ELF-1 (cell line): ENCODE measurements around the gene EPB41L4A.

Experiments
- DNase-seq: peaks from one replicate; pipeline ENCODE4 v3.0.0-alpha.2; 2016; ENCODE audit warnings: low read depth, low spot score

EPB41L4A gene

GRCh38 chr5:112161392-112161748 lies 257.7 kb downstream of the EPB41L4A start:
- DNase-seq: no peak

GRCh38 chr5:112160652-112161391 lies 258.3 kb downstream of the EPB41L4A start:
- DNase-seq: peak; percentile 95

- DNase-seq: no peak
These were observed 259.6 kb downstream of the EPB41L4A start for GRCh38 chr5:112159435-112159834.

- DNase-seq: no peak
These were observed 262.9 kb downstream of the EPB41L4A start for GRCh38 chr5:112156211-112156610.

DNA sequence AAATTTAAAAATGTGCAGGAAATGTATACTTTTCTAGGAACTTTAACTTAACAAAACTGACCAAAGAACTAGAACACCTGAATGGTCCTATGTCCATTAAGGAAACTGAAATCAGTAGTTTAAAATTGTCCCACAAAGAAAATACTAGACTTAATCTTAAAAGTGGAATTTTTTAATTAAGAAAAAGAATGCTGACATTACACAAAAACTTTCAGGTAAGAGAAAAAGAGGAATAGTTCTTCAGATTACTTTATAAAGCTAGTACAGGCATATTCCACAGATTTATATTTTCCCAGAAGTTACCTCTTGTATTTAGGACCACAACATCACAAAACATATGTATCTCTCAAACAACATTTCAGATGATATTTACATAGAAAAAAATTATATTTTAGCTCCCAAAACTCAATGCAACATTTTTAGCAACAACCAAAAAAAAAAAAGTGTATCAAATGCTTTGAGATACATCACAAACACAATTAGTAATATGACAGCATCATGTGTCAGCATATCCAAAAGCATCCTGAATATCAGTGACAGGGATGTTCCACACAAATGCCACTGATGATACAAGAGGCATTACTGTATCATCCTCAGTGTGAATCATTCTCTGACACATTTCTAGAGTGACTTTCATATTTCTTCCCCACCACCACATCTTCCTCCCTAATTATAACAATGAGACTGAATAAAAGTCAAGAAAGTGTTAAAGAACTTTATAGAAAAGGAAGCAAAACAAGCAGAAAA lies 264.0 kb downstream of the EPB41L4A start:
- DNase-seq: no peak

DNA sequence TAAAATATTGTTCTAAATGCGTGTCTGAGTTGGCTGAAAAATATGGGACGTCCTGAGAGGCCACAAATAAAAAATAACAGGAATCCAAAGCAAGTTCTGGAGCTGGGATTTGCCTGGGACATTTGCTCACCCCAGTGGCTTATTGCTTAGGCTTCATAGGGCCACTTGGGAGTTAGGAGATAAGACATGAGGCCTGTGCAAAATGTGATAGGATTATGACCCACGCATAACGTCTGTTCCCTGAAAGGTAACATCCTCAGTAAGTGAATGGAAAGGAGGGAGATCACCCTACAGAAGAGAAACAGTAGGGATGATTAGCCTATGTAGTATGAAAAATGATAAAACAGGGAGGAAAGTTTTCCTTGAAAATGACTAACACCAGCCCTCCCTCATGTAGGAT lies 269.4 kb downstream of the EPB41L4A start:
- no peak for DNase-seq

GRCh38 chr5:112146323-112147226 lies 272.5 kb downstream of the EPB41L4A start:
- DNase-seq: peak; percentile 49

DNA sequence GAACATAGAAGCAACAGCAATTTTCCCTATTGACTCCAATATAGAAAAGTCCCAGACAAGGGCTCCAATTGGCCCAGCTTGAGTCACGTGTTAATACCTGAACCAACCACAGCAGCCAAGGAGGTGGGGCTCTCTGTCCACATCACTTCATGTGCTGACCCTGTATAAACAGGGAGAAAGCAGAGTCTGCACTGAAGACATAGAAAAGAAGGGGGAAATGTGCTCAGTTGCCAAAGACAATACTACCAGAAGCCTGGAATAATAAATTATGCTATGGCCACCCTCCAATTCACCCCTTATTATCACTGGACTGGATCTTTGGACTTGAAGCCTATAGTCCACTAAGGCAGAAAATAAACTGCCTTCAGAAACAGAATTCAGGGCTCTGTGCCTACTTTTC lies 275.4 kb downstream of the EPB41L4A start:
- DNase-seq: no peak

- no peak for DNase-seq
These were observed 276.3 kb downstream of the EPB41L4A start for GRCh38 chr5:112142769-112143270.

DNA sequence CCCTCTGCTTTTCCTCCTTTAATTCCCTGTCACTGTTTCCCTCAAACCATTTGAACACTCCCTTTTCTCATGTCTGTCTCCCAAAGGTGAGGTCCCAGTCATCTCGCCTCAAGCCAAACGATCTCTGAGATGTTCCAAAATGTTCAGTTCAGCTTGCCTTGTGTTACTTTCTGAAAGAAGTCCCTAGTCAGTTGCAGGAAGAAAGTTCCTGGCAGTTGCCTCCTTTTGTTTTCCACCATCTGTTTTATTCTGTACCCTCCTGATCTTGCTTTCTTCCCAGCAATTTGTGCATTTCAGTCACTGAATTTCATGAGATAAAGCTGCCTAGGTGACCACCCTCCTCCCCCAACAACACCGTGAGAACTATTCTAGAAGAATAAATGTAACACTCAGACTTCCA lies 277.5 kb downstream of the EPB41L4A start:
- DNase-seq: no peak

DNA sequence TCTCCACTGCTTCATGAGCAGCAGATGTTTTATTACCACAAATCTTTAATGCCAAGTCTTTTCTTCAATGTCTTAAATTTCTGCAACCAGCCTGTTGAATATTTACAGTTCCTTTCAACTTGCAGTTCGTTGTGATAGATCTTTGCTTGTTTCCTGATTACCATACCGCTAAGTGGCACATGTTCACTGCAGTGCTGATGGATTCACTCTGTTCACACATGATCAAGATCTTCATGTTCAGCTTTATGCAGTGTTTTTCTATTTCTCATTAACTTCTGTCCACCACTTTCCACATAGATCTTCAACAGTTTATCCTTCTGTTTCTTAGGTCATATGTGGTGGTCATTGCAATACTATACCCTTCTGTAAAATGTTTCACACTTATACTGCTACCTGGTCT lies 280.6 kb downstream of the EPB41L4A start:
- DNase-seq: no peak

DNA sequence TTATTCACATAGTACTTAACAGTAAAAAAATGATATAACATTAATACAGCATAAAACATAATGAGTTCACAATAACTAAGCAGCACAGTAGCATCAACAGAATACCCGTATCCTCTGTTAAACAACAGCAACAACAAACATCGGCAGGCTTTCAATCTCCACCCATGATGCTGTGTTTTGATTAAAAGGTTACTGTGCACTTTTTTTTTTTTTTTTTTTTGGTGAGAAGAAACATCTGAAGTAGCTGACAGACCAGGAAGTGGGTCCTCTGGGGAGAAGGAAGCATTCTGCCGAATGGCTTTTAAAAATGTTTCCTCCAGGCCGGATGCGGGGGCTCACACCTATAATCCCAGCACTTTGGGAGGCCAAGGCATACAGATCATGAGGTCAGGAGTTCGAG lies 282.3 kb downstream of the EPB41L4A start:
- DNase-seq: no peak

GRCh38 chr5:112127861-112128260 lies 291.2 kb downstream of the EPB41L4A start:
- no peak for DNase-seq

- no peak for DNase-seq
These were observed 292.1 kb downstream of the EPB41L4A start for GRCh38 chr5:112126982-112127381.

GRCh38 chr5:112125903-112126302 lies 293.2 kb downstream of the EPB41L4A start:
- no peak for DNase-seq

- no peak for DNase-seq
These were observed 294.3 kb downstream of the EPB41L4A start for GRCh38 chr5:112124788-112125187.

DNA sequence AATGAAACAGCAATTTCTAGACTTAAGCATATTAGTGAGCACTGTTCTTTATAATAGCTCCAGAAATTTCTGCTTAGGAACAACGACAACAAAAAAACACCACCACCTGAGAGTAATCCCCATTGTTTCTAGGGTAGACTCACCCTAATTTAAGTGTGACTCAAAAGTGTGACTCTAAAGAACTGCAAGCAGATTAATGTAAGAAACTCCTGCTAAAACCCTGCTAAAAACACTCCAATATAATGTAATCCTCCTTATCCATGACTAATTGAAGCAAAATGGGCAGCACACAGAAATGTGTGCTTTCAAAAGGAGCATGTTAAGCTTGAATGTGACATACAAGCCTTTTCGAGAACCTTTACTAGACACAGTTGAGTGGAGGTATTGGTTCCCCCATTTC lies 296.0 kb downstream of the EPB41L4A start:
- no peak for DNase-seq

- no peak for DNase-seq
These were observed 296.7 kb downstream of the EPB41L4A start for GRCh38 chr5:112122353-112122752.

GRCh38 chr5:112121258-112121657 lies 297.8 kb downstream of the EPB41L4A start:
- DNase-seq: no peak

- DNase-seq: no peak
These were observed 299.1 kb downstream of the EPB41L4A start for GRCh38 chr5:112119969-112120368.

DNA sequence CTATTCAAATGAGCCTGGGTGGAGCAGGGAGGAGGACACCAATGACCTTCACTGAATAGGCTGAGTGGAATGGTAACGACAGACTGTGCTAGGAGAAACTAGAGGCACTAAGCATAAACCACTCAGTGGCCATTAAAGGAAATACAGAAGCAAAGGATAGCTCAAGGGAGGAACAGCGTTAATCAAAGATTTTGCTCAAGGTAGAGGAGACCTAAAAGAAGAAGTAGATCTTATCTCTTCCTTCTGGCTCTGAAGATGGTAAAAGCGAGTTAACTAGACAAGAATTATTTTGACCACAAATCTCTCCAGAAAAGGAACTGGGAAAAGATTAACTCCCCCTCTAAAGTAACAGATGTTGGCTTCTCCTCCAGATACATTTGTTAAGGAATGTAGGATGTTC lies 299.6 kb downstream of the EPB41L4A start:
- no peak for DNase-seq

GRCh38 chr5:112117551-112117950 lies 301.5 kb downstream of the EPB41L4A start:
- no peak for DNase-seq
